ENCODE measurements around the gene RPUSD3. TPM values are rescaled to one million over a fixed set of nuclear protein-coding genes. Genes with fewer than 3 reads are reported as not detected.

Gene RPUSD3
- total and polyA plus RNA-seq, 10 donors, result 21.3 to 41.7 (median 30.0) TPM

DNA sequence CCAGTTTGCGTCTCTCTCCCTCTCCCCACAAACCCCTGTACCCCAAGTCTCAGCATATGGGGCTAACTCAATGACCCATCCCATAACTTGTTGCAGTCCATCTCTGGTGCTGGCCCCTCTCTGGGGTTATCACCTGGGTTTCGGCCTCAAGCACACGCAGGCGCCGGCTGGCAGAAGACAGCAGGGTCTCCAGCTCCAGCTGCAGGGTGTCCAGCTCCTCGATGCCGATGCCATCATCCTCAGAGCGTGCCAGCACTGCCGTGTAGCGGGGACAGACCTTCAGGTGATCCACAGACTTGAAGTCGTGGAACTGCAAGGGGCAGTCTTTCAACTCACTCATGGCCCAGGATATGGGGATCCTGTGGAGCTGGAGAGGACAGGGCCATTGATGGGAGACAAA is 52.7 kb downstream of the RPUSD3 start:
- no peak for DNase-seq
- Histone ChIP-seq H3K27me3 (replicated peaks in 1 of 7) (no peaks in the 10 kb centered on the region), H3K9me3 (no peaks in the 10 kb centered on the region), H3K4me1 (peaks cover 30 to 62% (median 49%) of the 10 kb centered on the region in 6 donors), H3K36me3 (peaks cover 0 to 72% (median 44%) of the 10 kb centered on the region in 6 donors), H3K27ac (peak overlapping the region in 7 of 8 donors; percentile 96 to 99 (median 98)), H3K4me3 (peak overlapping the region in 3 of 8 donors; percentile 68 to 95 (median 86))
- WGBS, 5 donors, result 92 to 96% (median 94%) methylated on average over 5 to 11 of the region's 11 CpGs
- intact Hi-C loops (cut with DNase I; ENCODE audit: low total_unique reads), result no loop called here
- TF ChIP-seq POLR2AphosphoS5 (IDR thresholded peaks at IDR 0.05) (no peak), POLR2A (IDR thresholded peaks at IDR 0.05) (no peak)
- TF ChIP-seq, protein P1, sequence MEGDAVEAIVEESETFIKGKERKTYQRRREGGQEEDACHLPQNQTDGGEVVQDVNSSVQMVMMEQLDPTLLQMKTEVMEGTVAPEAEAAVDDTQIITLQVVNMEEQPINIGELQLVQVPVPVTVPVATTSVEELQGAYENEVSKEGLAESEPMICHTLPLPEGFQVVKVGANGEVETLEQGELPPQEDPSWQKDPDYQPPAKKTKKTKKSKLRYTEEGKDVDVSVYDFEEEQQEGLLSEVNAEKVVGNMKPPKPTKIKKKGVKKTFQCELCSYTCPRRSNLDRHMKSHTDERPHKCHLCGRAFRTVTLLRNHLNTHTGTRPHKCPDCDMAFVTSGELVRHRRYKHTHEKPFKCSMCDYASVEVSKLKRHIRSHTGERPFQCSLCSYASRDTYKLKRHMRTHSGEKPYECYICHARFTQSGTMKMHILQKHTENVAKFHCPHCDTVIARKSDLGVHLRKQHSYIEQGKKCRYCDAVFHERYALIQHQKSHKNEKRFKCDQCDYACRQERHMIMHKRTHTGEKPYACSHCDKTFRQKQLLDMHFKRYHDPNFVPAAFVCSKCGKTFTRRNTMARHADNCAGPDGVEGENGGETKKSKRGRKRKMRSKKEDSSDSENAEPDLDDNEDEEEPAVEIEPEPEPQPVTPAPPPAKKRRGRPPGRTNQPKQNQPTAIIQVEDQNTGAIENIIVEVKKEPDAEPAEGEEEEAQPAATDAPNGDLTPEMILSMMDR (IDR thresholded peaks at IDR 0.05 in 8 of 11, conservative IDR thresholded peaks at IDR 0.05 in 3 of 11), result no peak

Other genes starting within 250 kb of the RPUSD3 start
- 10 to 100 TPM; 55.2 to 84.6 (median 67.2) TPM for gene MTMR14, start 194.5 kb downstream of the RPUSD3 start, total RNA-seq
- gene MTMR14, start 194.5 kb downstream of the RPUSD3 start, polyA plus RNA-seq, result 10 to 100 TPM; 43.5 to 47.8 (median 45.1) TPM
- under 1 TPM in 1 of 7 donors, not detected in 6; 0.63 TPM for gene CPNE9, start 140.2 kb downstream of the RPUSD3 start, total RNA-seq
- under 1 TPM; 0.15 to 0.22 (median 0.17) TPM for gene CPNE9, start 140.2 kb downstream of the RPUSD3 start, polyA plus RNA-seq
- 10 to 100 TPM; 24.9 to 31.9 (median 27.0) TPM for gene BRPF1, start 112.3 kb downstream of the RPUSD3 start, total RNA-seq
- gene BRPF1, start 112.3 kb downstream of the RPUSD3 start, polyA plus RNA-seq, result 1 to 10 TPM; 5.5 to 9.3 (median 6.4) TPM
- gene OGG1, start 94.1 kb downstream of the RPUSD3 start, total RNA-seq, result 10 to 100 TPM; 22.0 to 34.5 (median 28.1) TPM
- 10 to 100 TPM in 2 of 3 donors, 1 to 10 TPM in 1; 9.3 to 16.7 (median 15.9) TPM for gene OGG1, start 94.1 kb downstream of the RPUSD3 start, polyA plus RNA-seq
- 10 to 100 TPM; 10.1 to 30.5 (median 22.6) TPM for gene CAMK1, start 74.1 kb downstream of the RPUSD3 start, total RNA-seq
- gene CAMK1, start 74.1 kb downstream of the RPUSD3 start, polyA plus RNA-seq, result 10 to 100 TPM; 14.5 to 29.8 (median 28.2) TPM
- gene TADA3, start 51.5 kb downstream of the RPUSD3 start, total RNA-seq, result 10 to 100 TPM; 38.6 to 73.7 (median 51.4) TPM
- gene TADA3, start 51.5 kb downstream of the RPUSD3 start, polyA plus RNA-seq, result 10 to 100 TPM; 33.6 to 48.3 (median 41.5) TPM
- 100 to 1,000 TPM; 156 to 238 (median 199) TPM for gene ARPC4, start 50.9 kb downstream of the RPUSD3 start, total RNA-seq
- gene ARPC4, start 50.9 kb downstream of the RPUSD3 start, polyA plus RNA-seq, result 100 to 1,000 TPM in 2 of 3 donors, 10 to 100 TPM in 1; 98.9 to 144 (median 125) TPM
- gene TTLL3, start 33.7 kb downstream of the RPUSD3 start, total RNA-seq, result 100 to 1,000 TPM in 2 of 7 donors, 10 to 100 TPM in 5; 59.5 to 143 (median 78.9) TPM
- gene TTLL3, start 33.7 kb downstream of the RPUSD3 start, polyA plus RNA-seq, result 10 to 100 TPM; 24.8 to 58.1 (median 47.3) TPM
- gene CIDEC, start 36.2 kb upstream of the RPUSD3 start, total RNA-seq, result not detected
- gene CIDEC, start 36.2 kb upstream of the RPUSD3 start, polyA plus RNA-seq, result under 1 TPM in 2 of 3 donors, not detected in 1; 0.13 to 0.24 TPM
- 10 to 100 TPM; 17.1 to 41.3 (median 23.6) TPM for gene JAGN1, start 46.6 kb upstream of the RPUSD3 start, total RNA-seq
- 10 to 100 TPM; 22.0 to 33.4 (median 28.1) TPM for gene JAGN1, start 46.6 kb upstream of the RPUSD3 start, polyA plus RNA-seq
- 1 to 10 TPM; 1.0 to 5.1 (median 1.9) TPM for gene IL17RE, start 58.8 kb upstream of the RPUSD3 start, total RNA-seq
- gene IL17RE, start 58.8 kb upstream of the RPUSD3 start, polyA plus RNA-seq, result 1 to 10 TPM in 1 of 3 donors, under 1 TPM in 2; 0.57 to 1.7 (median 0.64) TPM
- gene IL17RC, start 73.1 kb upstream of the RPUSD3 start, total RNA-seq, result 10 to 100 TPM; 10.7 to 24.1 (median 19.7) TPM
- gene IL17RC, start 73.1 kb upstream of the RPUSD3 start, polyA plus RNA-seq, result 10 to 100 TPM in 2 of 3 donors, 1 to 10 TPM in 1; 6.6 to 24.6 (median 12.6) TPM
- 10 to 100 TPM; 17.7 to 40.3 (median 31.4) TPM for gene CRELD1, start 89.8 kb upstream of the RPUSD3 start, total RNA-seq
- 10 to 100 TPM; 20.6 to 40.9 (median 21.9) TPM for gene CRELD1, start 89.8 kb upstream of the RPUSD3 start, polyA plus RNA-seq
- 1 to 10 TPM in 6 of 7 donors, under 1 TPM in 1; 0.85 to 2.4 (median 1.9) TPM for gene PRRT3, start 108.4 kb upstream of the RPUSD3 start, total RNA-seq
- under 1 TPM; 0.65 to 0.99 (median 0.72) TPM for gene PRRT3, start 108.4 kb upstream of the RPUSD3 start, polyA plus RNA-seq
- gene EMC3, start 142.8 kb upstream of the RPUSD3 start, total RNA-seq, result 10 to 100 TPM; 32.8 to 61.4 (median 47.1) TPM
- 10 to 100 TPM; 16.3 to 35.3 (median 18.0) TPM for gene EMC3, start 142.8 kb upstream of the RPUSD3 start, polyA plus RNA-seq
- 10 to 100 TPM in 6 of 7 donors, 1 to 10 TPM in 1; 9.3 to 19.5 (median 13.6) TPM for gene FANCD2, start 182.4 kb upstream of the RPUSD3 start, total RNA-seq
- 10 to 100 TPM; 12.5 to 20.2 (median 13.6) TPM for gene FANCD2, start 182.4 kb upstream of the RPUSD3 start, polyA plus RNA-seq

All from spleen (tissue), 11 donors.